GM21723 (cell line): ENCODE results near the gene PTPRE.

Source experiments
- ATAC-seq: cut with Tn5 transposase; IDR thresholded peaks from one replicate; pipeline ENCODE4 v1.9.1; 2021; ENCODE audit warnings: mild to moderate bottlenecking, moderate library complexity; ENCODE audit not compliant: unreplicated experiment

The PTPRE gene

GRCh38 chr10:127922675-127923366 lies 15.9 kb downstream of the PTPRE start:
- no peak for ATAC-seq

- no peak for ATAC-seq
Observed at GRCh38 chr10:127923646-127924045, 16.7 kb downstream of the PTPRE start.

- ATAC-seq: no peak
Observed at GRCh38 chr10:127925471-127926207, 18.7 kb downstream of the PTPRE start.

- no peak for ATAC-seq
Observed at GRCh38 chr10:127926455-127926854, 19.6 kb downstream of the PTPRE start.

GRCh38 chr10:127928021-127928806 lies 21.3 kb downstream of the PTPRE start:
- ATAC-seq: no peak

GRCh38 chr10:127932521-127933270 lies 25.8 kb downstream of the PTPRE start:
- no peak for ATAC-seq

GRCh38 chr10:127933271-127933670 lies 26.4 kb downstream of the PTPRE start:
- no peak for ATAC-seq

- no peak for ATAC-seq
Observed at GRCh38 chr10:127934383-127934782, 27.5 kb downstream of the PTPRE start.

- no peak for ATAC-seq
Observed at GRCh38 chr10:127935071-127935561, 28.2 kb downstream of the PTPRE start.

- no peak for ATAC-seq
Observed at GRCh38 chr10:127937069-127937468, 30.2 kb downstream of the PTPRE start.

GRCh38 chr10:127937915-127938463 lies 31.1 kb downstream of the PTPRE start:
- no peak for ATAC-seq

- no peak for ATAC-seq
Observed at GRCh38 chr10:127939786-127940330, 33.0 kb downstream of the PTPRE start.

- no peak for ATAC-seq
Observed at GRCh38 chr10:127940866-127941640, 34.1 kb downstream of the PTPRE start.

GRCh38 chr10:127942811-127943210 lies 35.9 kb downstream of the PTPRE start:
- no peak for ATAC-seq

GRCh38 chr10:127943336-127943910 lies 36.5 kb downstream of the PTPRE start:
- ATAC-seq: no peak

GRCh38 chr10:127944256-127944655 lies 37.4 kb downstream of the PTPRE start:
- ATAC-seq: no peak

- ATAC-seq: no peak
Observed at GRCh38 chr10:127945341-127945758, 38.4 kb downstream of the PTPRE start.

- ATAC-seq: no peak
Observed at GRCh38 chr10:127945948-127946711, 39.2 kb downstream of the PTPRE start.
